ENCODE measurements around the gene ABR.
A peak's percentile ranks its signal among the peaks of the same experiment; 100 is the strongest.

ABR gene

DNA sequence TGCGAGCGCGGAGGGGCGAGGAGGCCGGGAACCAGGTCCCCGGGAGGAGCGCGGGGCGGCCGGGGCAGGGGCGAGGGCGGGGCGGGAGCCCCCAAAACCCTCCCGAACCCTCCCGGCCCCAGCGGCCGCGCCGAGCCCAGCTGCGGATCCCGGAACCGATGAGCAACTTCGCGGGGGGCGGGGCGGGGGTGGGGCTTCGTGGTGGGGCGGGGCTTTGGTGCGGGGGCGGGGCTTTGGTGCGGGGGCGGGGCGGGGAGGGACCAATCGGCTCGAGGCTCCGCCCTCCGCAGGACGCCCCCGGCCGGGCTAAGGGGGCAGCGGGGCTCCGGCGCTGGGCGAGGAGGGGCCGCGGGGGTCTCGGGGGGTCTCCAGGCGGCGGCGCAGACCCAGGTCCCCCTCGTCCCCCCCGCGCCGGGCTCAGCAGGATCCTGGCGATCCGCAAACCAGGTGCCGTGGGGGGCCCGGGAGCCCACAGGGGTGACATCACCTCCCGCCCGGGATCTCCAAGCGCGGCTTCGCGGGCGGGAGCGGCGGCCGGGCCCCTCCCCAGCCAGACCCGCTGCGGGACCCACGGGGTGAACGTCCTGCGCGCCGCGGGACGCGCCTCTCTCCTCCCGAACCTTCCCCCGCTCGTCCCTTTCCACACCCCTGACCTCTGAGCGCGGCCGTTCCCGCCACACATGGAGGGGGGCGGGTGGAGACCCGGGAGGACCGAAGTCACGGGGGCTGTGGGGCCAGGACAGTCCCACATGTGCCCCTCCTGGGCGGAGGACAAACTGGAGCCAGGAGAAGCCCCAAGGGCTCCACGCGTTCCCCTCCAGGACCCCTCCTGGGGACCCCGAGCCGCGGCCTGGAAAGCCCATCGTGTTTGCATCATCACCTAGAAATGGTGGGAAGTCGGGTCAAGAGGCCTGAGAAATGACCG, at the start of gene ABR:
TSS of gene ABR (minus strand) at position 164 of the 925 bp plus-strand sequence. CDS start 254 bp downstream, outside the sequence.
- no peak for DNase-seq

DNA sequence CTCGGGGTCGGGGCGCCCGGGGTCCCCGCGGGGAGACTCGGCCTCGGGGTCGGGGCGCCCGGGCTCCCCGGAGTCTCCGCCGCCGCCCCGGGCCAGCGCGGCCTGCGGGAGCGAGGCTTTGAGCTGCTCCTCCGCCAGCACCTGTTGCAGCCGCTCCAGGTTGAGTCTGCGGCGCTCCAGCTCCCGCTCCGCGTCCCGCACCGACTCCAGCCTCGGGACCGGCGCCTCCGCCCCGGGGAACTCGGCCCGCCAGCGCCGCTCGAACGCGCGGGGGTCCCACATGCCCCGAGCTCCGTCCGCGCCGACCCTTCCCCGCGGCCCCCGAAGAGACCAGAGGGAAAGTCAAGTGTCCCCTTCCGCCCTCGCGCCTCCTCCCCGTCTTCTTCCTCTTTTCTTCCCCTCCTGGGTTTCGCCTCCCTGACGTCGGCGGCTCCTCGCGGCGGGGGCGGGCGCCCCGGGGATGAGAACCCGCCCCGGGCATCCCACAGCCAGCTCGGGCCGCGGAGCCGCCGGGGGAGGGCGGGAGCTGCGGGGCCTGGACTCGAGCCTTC, 49.6 kb upstream of the ABR start:
- no peak for DNase-seq

DNA sequence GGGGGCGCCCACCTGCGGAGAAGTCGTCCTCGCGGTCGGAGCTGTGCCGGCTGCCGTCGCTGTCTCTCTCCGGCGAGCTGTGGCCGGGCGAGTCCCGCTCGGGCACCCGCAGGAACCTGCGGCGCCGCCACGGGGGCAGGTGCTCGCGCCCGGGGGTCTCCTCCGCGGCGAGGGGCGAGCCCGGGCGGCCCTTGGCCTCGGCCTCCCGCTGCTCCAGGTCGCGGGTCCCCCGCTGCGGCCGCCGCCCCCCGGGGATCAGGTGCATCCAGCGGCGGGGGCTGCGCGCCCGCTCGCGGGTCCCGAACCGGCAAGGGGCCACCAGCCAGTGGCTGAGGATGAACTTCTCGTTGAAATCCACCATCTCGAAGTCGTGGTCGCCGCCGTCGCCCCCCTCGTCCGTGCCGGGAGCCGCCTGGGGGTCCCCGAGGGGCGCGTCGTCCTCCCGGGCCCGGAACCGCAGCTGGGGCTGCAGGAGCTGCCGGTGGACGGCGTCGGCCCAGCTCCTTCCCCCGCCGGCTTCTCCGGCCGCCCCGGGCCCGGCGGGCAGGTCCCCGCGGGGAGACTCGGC, 49.1 kb upstream of the ABR start:
- no peak for DNase-seq

DNA sequence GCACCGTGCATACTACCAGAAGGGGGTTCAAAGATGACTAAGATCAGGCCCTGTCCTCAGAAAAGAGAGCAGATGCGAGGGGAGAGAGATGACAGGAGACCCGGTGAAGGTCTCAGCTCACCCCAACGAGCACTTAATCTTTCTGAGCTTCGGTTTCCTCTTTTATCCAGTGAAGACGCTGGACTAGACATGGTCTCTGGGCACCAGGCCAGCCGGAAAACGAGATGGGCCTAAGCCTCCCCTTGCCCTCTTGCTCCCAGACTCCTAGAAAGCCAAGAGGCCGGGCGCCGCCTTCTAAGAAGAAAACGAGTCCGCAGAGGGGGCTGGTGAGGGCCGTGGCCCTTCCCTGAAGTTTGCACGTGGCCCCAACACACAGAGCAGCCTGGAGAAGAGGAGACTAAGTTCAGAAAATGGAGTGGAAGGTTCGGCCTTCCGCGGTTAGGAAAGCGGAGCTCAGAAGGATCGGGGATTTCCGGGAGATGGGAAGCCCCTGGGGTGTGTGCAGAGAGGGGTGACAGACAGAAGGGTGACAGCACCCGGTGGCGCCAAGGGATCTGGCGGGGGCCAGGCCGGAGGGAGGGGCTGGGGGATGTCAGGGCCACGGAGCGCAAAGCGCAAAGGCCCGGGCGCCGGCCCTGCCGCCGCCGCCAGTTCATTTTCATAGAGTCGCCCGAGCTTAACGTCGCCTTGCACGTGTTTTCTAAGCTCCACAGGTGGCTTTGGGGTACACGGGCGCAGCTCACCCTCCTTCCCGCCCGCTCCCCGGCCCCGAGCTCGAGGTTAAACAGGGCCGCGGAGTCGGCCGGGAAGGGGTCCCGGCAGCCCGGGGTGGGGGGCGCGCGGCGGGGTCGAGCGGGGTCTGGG, 48.4 kb upstream of the ABR start:
- peak; percentile 52 for DNase-seq

DNA sequence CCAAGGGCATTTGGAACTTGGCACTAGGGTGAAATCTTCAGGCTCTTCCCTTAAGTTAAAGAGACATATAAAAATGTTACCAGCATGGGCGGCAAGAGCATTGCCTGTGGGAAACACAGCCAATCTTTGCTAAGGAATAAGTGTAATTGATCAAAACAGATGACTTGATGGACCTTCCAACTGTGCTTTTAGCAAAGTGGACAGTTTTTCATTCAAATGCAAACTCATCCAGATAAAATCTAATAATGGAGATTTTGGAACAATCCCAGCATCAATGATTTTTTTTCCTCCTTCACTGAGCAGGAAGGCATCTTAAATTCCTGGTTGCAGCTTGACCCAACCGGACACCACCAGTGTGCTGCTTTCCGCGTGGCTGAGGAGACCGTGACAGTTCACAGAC, 47.6 kb upstream of the ABR start:
- no peak for DNase-seq

DNA sequence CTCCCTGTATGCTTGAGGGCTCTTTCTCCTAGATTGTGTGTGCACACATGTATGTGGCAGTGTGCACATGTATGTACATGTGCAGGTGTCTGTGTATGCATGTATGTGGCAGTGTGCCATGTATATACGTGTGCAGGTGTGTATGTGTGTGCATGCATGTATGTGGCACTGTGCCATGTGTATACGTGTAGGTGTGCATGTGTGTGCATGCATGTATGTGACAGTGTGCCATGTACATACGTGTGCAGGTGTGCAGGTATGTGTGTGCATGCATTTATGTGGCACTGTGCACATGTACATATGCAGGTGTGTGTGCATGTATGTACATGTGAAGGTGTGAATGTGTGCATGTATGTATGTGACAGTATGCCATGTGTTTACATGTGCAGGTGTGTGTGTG, 46.5 kb upstream of the ABR start:
- no peak for DNase-seq

DNA sequence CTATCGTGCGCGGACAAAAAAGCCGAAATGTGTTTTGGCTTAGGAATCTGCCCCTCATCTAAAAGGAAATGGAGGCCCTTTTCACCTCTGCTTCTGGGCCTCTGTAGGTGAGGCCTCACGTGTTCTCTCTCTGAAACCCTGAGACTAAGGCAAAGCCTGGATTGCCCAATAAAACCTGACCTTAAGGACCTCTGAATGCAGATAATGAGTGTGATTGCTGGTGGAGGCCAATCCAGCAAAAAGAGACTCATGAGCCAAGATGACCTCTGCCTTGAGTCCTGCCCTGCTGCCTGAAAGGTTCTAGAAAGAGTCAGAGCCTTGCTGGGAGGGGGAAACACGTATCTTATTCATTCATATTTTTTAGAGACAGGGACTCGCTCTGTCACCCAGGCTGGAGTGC, 44.5 kb upstream of the ABR start:
- no peak for DNase-seq

DNA sequence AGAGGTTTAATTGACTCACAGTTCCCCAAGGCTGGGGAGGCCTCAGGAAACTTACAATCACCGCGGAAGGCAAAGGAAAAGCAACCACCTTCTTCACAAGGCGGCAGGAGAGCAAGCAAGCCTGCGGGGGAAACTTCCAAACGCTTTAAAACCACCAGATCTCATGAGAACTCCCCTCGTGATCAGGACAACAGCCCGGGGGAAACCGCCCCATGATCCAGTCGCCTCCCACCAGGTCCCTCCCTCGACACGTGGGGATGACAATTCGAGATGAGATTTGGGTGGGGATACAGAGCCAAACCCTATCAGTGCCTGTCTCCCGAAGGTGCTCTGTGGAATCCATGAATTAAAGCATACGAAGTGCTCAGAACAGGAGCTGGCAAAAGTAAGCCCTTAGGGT, 43.9 kb upstream of the ABR start:
- DNase-seq: no peak

DNA sequence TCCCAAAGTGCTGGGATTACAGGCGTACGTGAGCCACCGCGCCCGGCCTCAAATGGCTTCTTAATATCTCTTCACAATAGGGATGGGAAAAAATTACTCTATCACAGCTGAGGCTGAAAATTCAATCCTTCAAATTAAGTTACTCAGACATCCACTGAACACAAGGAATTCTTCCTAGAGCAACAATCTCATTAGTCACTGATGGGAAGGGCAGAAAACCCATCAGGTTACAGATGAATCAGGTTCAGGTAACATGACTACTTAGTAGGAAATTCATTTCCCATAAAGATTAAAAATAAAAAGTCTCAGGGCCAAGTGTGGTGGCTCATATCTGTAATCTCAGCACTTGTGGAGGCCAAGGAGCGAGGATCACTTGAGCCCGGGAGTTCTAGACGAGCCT, 42.5 kb upstream of the ABR start:
- no peak for DNase-seq

DNA sequence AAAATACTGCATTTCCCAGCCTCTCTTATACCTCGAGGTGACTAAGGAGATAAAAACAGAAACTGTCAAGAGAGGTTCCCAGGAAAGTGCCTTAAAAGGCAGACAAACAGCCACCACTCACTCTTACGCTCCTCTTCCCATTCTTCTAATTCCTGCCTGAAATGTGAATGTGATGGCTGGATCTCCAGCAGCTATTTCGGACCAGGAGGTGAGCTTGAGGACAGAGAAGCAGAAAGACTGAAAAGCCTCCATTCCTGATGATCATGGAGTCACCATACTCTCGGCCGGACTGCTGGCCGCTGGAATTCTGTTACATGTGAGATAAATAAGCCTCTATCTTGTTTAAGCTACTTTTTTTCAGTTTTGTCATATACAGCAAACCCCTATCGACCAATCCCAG, 41.4 kb upstream of the ABR start:
- no peak for DNase-seq

DNA sequence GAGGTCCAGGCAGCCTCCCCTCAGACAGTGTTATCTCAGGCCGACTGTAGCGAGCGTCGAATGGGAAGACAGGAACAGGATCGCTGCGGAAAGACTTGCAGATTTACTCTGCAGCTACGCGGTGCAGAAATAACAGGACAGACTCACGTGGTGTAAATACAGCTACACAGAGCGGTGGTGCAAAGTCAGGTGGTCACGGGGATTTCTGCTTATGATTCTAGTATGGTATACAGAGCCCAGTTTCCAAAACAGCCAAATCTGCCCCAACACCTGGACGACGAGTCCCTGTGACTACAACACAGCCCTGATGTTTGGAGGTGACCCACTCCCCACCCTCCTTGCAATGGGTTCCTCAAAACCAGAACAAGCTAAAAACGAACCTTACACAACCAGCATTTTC, 40.6 kb upstream of the ABR start:
- DNase-seq: no peak

DNA sequence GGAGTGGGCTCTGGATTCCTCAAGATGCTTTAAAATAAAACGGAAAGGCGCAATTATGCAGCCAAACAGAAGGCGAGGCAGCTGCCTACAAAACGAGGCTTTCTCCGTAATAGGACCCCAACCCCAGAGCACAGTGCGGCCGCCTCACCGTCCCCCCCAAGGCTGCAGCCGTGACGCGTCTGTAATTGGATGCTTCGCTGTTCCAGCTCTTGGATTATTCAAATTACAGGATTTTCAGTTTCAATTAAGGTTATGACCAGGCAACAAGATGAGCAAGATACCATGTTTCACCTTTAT, 37.3 kb upstream of the ABR start:
- peak; percentile 65 for DNase-seq

DNA sequence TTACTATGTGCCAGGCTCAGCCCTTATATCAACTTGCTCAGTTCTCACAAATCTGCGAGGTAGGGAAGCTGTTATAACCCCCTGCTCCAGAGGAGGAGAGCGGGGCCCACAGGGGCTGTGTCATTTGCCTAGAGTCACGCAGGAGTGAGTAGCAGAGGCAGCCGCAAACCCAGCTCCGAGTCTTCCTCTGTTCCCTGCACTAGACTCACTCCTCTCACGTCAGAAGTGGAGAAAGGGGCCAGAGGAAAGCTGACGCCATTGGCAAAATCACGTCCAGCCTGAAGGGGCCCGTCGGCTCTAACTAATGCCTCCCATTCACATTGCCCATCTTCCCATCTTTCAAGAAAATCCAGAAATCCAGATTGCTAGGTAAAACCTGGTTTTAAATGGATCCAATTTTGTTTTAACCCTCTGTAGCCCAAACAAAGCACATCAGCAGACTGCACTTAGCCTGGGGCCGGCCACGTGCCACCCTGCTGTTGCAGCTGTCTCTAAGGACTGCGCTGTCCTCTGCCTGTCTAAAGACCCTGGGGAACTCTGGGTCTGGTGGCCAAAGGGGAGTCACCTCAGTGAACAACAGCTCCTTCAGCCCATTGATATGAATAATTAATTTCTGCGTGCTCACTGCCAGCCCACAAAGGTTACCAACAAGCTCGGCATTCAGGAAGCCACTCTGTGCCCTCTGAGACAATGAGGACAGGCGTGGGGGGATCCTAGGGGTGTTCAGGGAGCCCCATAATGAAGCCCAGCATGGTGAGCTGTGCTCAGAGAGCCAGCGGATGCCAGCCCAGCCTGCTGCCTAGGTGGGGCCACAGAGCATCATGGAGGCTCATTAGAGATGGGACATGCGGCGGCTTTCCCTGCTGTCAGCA, 36.7 kb upstream of the ABR start:
- DNase-seq: peak; percentile 85

DNA sequence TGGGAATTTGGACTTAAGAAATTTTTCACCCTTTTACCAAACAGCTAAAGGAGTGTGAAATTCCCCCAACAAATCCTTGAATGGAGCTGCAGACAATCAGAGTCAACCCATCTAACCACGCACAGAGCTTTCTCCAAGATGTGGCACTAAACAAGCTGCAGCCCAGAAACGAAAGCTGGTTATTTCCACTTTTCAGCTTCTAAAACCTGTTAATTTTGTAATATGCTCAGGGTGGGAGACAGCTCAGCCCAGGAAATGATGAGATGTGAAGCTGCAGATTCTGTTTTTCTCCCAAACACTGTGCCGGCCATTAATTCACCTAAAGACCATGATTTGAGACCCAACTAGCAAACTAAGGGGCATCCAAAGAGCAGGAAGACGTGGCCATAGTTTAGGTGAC, 33.2 kb upstream of the ABR start:
- DNase-seq: no peak

DNA sequence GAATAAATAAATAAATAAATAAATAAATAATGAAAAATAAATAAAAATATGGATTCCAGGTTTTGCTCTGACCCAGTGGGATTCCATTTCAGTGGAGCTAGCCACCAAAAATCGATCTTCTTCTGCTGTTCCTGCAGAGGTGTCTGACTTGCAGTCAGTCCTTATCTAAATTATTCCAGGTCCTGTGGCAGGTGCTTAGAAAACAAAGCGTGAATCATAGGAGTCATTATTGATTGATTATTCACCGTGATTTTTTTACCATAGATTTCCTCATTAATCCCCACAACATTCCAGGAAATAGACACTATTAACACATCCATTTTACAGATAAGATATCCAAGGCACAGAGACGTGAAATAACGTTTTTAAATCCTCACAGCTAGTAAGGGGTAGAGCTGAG, 31.5 kb upstream of the ABR start:
- DNase-seq: no peak

DNA sequence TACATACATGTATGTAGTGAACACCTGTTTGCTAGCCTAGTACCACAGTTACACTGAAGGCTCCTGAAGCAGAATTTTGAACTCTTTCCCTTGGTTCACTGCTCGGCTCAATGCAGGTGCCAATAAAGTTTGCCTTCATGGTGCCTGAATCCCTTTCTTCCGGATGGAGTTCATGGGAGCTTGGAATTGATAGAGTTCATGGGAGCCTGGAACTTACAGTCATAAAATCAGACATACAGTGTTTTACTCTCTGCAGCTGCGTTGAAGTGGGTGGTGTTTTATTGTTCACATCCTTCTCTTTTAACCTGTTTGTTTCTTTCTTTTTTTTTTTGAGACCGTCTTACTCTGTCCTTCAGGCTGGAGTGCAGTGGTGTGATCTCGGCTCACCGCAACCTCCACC, 29.2 kb upstream of the ABR start:
- DNase-seq: no peak

DNA sequence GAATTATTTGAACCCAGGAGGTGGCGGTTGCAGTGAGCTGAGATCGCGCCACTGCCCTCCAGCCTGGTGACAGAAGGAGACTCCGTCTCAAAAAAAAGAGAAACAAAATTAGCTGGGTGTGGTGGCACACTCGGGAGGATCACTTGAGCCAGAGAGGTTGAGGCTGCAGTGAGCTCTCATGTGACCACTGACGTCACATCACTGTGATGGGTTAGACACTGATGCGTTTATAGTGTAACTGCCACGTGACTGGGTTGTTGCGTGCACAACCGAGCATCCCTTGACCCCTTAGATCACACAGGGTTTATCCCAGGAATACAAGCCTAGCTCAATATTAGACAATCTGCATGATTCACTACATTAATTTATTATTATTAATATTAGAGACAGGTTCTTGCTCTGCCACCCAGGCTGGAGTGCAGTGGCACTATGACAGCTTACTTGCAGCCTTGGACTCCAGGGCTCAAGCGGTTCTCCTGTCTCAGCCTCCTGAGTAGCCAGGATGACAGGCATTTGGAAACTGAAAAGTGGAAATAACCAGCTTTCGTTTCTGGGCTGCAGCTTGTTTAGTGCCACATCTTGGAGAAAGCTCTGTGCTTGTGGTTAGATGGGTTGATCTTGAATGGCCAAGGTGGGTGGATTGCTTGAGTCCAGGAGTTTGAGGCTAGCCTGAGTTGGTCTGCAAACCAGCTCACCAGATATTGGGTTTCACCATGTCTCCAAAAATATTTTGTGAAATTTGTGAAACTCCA, 26.4 kb upstream of the ABR start:
- no peak for DNase-seq

DNA sequence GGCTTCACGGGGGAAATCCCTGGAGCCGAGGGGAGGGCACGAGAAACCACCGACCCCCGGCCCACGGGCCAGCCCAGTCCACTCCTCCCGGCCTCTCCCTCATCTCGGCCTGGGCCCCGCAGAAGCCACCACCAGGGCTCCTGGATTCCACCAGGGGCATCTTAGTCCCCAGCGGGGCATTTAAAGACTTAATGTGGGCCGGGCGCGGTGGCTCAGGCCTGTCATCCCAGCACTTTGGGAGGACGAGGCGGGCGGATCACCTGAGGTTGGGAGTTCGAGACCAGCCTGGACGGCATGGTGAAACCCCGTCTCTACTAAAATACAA, 24.1 kb upstream of the ABR start:
- no peak for DNase-seq

DNA sequence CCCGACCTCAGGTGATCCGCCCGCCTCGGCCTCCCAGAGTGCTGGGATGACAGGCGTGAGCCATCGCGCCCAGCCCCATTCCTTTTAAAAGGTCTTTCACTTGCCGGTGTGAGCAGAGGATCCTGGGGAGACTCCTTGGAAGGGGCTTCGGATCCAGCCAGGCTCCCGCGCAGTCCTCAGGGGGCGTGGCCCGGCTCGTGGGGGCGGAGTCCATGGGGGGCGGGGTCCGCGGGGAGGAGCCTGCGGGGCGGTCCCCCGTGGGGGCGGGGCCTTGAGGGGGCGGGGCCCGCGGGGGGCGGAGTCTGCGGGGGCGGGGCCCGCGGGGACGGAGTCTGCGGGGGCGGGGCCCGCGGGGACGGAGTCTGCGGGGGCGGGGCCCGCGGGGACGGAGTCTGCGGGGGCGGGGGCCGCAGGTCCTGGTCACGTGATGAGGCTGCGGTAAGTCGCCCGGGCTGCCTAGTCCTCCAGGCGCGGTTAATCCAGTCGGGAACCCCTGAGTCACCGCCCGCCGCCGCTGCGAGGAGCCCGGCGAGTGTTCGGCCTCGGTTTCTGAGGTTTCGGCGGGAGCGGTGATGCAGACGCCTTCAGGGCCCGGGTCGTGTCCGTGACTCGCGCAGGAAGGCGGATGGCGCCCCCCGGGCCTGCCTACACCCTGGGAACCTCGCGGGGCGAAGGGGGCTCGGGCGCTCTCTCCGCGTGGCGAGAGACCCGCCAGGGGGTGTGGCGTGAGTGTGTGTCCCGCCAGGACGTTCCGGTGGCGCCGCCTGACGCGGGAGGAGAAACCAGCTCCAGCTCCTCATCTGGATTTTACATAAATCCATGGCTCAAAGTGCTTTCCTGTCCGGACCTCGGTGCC, 23.6 kb upstream of the ABR start:
- no peak for DNase-seq

DNA sequence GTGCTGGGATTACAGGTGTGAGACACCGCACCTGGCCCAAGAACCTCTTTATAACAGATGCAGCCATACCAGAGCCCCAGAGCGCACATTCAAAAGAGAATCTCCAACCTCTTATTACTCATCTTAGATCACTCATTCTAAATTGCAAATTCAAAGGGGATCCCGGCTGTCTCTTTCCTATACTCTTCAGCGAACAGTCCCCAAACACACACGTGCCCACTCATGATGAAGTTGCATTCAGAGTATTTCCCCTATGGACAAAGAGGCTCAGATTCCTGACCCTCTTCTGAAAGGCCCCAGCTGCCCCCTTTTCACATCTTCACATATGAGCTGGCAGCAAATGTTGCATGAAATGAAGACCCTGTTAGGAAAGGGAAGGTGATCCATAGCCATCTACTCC, 22.5 kb upstream of the ABR start:
- no peak for DNase-seq

DNA sequence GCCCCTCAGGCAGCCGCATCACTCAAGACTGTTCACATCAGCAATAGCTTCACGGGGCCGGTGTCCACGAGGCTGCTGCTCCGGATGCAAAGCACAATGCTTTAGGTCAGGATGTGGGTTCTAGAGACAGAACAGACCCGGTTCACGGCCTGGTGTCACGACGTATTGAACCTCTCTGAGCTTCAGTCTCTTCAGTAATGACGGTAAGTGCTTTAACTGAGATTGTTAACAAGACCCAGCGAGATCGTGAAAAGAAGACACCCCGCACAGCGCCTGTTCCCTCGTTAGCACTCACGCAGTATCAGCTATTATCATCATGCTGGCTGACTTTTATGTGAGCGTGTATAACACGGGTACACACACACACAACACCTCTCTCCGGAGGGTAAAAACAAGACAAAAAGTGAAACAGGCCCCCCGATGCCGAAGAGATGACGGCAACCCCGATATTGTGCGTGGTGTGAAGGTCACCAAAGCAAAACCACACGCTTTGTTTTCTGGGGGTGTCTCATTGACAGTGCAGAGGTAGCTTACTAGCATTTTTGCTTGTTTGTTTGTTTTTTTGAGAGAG, 21.4 kb upstream of the ABR start:
- no peak for DNase-seq

All from NCI-H526 treated with DMSO at 0.1 percent for 48 hours (cell line).